Measurements from ENCODE around the gene HSPA12B. TPM values are rescaled to one million over a fixed set of nuclear protein-coding genes. Genes with fewer than 3 reads are reported as not detected.

HSPA12B gene
- total RNA-seq, 4 donors from 2014 or later, result 7.3 to 19.4 (median 13.1) TPM

GRCh38 chr20:3702611-3703391, 29.7 kb upstream of the HSPA12B start:
- peaks cover 0 to 5% of the 10 kb centered on the region in 2 donors for H3K4me1 ChIP-seq
- TF ChIP-seq POLR2A (IDR thresholded peaks at IDR 0.05) (no peak), CTCF (IDR thresholded peaks at IDR 0.05) (no peak)
- H3K27ac ChIP-seq, result no peak overlapping the region
- H3K27me3 ChIP-seq, result no peaks in the 10 kb centered on the region
- H3K4me3 ChIP-seq (replicated peaks in 1 of 3), result no peak overlapping the region
- H3K9me3 ChIP-seq, result no peaks in the 10 kb centered on the region
- intact Hi-C loops (cut with DNase I), result no loop called here
- no peak for DNase-seq
- H3K36me3 ChIP-seq, result no peaks in the 10 kb centered on the region
- 96% methylated on average over 8 to 11 of the region's 11 CpGs for WGBS, 2 donors

GRCh38 chr20:3704087-3704486, 28.4 kb upstream of the HSPA12B start:
- WGBS, 2 donors, result 63 to 73% methylated on average over 5 of the region's 5 CpGs
- Histone ChIP-seq H3K27ac (no peak overlapping the region), H3K4me3 (replicated peaks in 1 of 3) (no peak overlapping the region), H3K27me3 (no peaks in the 10 kb centered on the region), H3K36me3 (no peaks in the 10 kb centered on the region), H3K4me1 (peaks cover 0 to 5% of the 10 kb centered on the region in 2 donors), H3K9me3 (no peaks in the 10 kb centered on the region)
- intact Hi-C loops (cut with DNase I), result no loop called here
- DNase-seq, result peak; percentile 18 to 34
- no peak for TF ChIP-seq POLR2A (IDR thresholded peaks at IDR 0.05)
- TF ChIP-seq CTCF (IDR thresholded peaks at IDR 0.05), result no peak

- DNase-seq, result no peak
- H3K27ac ChIP-seq, result no peak overlapping the region
- no peaks in the 10 kb centered on the region for H3K9me3 ChIP-seq
- 79 to 94% methylated on average over 3 to 11 of the region's 14 CpGs for WGBS, 2 donors
- H3K27me3 ChIP-seq, result no peaks in the 10 kb centered on the region
- H3K4me1 ChIP-seq, result peaks cover 0 to 5% of the 10 kb centered on the region in 2 donors
- intact Hi-C loops (cut with DNase I), result no loop called here
- no peak for TF ChIP-seq CTCF (IDR thresholded peaks at IDR 0.05)
- TF ChIP-seq POLR2A (IDR thresholded peaks at IDR 0.05), result no peak
- no peak overlapping the region for H3K4me3 ChIP-seq (replicated peaks in 1 of 3)
- H3K36me3 ChIP-seq, result no peaks in the 10 kb centered on the region
Measured at GRCh38 chr20:3705491-3705969, 27.0 kb upstream of the HSPA12B start.

- no peak overlapping the region for H3K27ac ChIP-seq
- intact Hi-C loops (cut with DNase I), result loop anchor here (2.0 kb wide), 1 partner anchor 29 kb away; no protein-coding TSS in a partner anchor
- WGBS, 2 donors, result 95% methylated on average over 19 to 21 of the region's 31 CpGs
- TF ChIP-seq CTCF (IDR thresholded peaks at IDR 0.05) (no peak), POLR2A (IDR thresholded peaks at IDR 0.05) (no peak)
- H3K4me3 ChIP-seq (replicated peaks in 1 of 3), result no peak overlapping the region
- no peaks in the 10 kb centered on the region for H3K9me3 ChIP-seq
- peaks cover 0 to 11% of the 10 kb centered on the region in 2 donors for H3K4me1 ChIP-seq
- no peaks in the 10 kb centered on the region for H3K27me3 ChIP-seq
- DNase-seq, result no peak
- no peaks in the 10 kb centered on the region for H3K36me3 ChIP-seq
Measured at GRCh38 chr20:3705970-3706739, 26.3 kb upstream of the HSPA12B start.

All from thyroid gland (tissue), 4 donors.